DMS53 treated with DMSO at 0.1 percent for 48 hours (cell line): ENCODE results near the gene MDH2.
"Not testable (repeated sequence)": the region's sequence is repeated elsewhere in the genome, so short reads cannot be mapped to it uniquely, and the experiment has no call there.

Experiments
- DNase-seq: peaks from one replicate; lab custom pipeline; 2025; ENCODE audit not compliant: unreplicated experiment; lab: John Stamatoyannopoulos, UW

MDH2 gene

DNA sequence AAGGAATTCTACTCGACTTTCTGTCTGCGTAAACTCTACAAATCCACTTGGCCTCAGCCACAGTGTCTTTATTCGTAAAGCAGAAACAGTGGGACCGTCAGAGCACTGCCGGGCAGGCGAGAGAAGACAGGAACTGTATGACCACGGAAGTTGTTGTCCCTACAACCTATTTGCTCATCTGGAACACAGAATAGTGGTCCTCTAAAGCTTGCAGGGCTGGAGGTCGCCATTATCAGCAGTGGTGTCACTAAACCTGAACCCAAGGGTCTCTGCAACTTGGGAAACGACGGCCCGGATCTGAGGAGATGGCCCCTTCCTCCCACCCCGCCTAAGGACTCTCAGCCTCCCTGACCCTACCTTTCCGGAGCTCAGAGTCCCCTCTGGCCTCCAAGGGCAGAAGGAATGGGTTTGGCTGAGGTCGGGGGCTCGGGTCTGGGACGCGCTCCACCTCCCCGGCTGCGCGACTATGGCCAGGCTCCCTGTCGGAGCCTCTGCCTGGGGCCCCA, 548 bp upstream of the MDH2 start:
- DNase-seq: no peak

DNA sequence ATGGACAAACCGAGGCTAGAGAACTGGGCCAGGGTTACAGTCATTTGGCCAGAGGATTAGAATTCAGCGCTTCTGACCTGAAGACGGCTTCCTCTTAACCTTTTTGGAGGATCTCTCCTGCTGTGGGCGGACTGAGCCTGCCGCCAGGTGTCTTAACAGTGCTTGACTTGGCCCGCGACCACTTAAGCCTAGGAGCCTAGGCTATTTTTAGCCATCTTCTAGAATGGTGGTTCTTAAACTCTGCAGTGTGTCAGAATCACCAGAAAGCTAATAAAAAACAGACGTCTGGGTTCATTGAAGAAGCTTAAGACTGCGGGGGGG, 722 bp downstream of the MDH2 start:
- DNase-seq: no peak

DNA sequence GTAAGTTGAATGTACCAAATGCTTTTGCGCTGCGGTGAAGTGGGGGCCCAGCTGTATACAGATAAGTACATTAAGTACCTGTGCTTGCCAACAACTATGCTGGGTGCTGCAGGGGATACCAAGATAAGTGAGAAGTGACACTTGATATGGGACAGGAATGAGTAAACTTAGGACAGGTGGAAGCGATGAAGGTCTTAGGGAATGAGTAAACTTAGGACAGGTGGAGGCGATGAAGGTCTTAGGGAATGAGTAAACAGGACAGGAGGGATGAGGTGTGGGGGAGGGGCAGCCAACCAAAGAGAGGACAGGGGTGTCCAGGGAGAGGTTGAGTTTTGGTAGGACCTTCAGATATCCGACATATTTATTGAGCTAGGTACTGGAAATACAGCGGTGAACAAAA, 1.4 kb downstream of the MDH2 start:
- no peak for DNase-seq

DNA sequence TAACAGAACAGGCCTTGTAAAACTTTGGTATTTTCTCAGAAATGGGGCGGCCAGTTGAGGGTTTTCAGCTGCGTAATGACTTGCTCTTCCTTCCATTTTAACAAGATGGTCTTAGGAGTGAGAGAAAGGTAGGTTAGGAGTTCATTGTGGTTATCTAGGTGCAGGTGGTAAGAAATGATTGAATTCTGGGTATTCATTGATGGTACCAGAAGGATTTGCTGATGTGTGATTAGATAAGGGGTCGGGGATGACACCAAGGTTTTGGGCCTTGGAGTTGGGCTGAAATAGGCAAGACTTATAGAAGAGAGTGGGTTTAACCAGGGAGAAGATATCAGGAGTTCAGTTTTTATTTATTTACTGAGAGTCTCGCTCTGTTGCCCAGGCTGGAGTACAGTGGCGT, 2.6 kb downstream of the MDH2 start:
- DNase-seq: no peak

DNA sequence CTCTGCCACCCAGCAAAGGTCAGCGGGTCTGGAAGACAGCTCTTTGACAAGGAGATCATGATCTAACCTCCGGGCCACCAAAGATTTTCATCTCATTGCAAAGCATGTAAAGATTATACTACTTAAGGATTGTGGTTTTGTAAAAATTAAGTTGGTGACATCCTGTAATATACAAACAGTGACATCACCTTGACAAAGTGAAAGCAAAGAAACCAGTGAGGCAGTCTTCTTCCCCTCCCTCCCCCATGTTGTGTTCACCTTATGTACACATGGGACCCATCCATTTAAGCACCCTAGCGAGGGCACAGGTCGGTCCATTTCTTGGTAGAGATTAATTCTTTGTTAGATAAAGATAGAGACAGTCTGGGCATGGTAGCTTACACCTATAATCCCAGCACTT, 3.9 kb downstream of the MDH2 start:
- no peak for DNase-seq

DNA sequence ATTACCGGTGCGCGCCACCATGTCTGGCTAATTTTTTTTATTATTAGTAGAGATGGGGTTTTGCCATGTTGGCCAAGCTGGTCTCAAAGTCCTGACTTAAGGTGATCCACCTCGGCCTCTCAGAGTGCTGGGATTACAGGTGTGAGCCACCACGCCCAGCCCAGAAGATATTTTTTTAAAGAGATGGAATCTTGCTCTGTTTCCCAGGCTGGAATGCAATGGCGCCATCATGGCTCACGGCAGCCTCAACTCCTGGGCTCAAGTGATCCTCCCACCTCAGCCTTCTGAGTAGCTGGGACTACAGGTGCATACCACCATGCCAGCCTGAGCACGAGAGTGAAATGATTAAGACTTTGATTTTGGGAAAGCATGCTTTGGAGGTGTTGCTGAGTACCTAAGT, 4.8 kb downstream of the MDH2 start:
- DNase-seq: not testable (repeated sequence)

- no peak for DNase-seq
Observed at GRCh38 chr7:76053461-76053860, 5.6 kb downstream of the MDH2 start.

DNA sequence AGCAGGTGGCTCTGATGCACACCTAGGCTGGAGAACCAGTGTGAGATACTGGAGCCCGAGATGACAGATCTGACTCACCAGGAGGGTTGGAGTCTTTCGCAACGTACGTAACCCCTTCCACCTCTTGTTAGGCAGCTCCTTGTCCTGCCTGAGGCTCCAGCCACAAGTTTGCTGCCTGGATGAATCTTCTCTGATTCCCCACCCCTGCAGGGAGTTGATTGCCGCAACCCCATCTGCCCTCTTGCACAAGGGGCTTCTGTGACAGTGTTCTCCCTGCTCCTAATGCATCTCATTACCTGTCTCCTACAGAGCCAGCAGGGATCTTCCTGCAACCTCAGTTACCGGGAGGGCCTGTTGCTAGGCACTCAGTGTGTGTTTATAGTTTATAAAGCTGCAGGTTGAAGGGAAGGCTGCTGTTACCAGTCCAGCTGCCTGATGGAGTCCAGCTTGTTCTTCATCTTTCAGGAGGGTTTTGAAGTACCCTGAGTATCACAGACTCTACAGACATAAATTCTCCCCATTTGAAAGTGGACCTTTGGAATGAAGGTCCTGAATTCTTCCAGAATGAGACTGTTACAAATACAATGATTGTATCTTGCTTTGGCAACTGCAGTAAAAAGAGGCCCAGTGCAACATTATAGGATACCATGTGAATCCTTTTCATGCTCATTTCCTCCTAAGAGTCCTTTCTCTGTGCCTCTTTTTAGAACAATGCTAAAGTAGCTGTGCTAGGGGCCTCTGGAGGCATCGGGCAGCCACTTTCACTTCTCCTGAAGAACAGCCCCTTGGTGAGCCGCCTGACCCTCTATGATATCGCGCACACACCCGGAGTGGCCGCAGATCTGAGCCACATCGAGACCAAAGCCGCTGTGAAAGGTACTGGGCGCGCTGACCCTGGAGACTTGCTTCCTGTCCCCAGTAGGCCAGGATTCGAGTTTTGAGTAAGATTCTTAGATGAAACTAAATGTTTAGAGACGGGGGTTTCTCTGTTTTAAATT, 6.5 kb downstream of the MDH2 start:
- DNase-seq: no peak

- DNase-seq: no peak
Observed at GRCh38 chr7:76056241-76056640, 8.3 kb downstream of the MDH2 start.

DNA sequence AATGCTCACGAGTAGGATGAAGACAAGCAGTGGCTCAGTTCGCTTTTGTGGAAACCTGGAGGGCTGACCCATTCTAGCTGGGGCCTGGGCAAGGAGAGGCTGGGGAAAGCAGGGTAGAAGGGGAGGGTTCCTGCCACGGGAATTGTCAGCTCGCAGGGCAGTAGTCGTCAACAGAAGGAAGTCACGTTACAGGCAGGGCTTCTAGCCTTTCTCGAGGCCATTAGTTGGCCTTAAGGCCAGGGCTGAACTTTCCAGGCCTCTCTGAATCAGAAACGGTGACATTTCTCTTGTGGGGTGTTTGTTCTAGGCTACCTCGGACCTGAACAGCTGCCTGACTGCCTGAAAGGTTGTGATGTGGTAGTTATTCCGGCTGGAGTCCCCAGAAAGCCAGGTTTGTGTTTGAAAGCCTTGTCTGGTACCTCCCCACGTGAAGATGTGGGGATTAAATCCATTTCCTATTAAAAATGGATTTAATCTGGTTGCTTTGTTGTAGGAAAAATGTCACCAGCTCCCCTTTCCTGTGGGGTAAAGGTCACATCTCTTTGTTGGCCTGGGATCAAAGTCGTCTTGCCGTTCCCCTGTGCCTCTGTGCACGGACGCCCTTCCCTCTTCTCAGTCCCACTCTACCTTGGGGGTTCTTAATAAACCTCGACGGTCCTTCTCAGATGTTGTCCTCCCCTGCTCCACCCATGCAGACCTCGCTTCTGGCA, 9.4 kb downstream of the MDH2 start:
- DNase-seq: no peak

- no peak for DNase-seq
Observed at GRCh38 chr7:76057813-76058145, 9.9 kb downstream of the MDH2 start.

DNA sequence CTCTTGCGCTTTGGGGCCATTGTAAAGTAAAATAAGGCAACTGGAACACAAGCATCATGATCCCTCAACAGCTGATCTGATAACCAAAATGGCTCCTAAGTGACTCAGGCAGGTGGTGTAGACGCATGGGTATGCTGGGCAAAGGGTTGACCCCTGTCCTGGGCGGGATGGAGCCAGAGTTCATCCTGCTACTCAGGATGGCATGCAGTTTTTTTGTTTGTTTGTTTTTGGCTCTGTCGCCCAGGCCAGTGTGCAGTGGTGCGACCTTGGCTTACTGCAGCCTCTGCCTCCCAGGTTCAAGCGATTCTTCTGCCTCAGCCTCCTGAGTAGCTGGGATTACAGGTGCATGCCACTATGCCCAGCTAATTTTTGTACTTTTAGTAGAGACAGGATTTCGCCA, 10.8 kb downstream of the MDH2 start:
- not testable (repeated sequence) for DNase-seq

DNA sequence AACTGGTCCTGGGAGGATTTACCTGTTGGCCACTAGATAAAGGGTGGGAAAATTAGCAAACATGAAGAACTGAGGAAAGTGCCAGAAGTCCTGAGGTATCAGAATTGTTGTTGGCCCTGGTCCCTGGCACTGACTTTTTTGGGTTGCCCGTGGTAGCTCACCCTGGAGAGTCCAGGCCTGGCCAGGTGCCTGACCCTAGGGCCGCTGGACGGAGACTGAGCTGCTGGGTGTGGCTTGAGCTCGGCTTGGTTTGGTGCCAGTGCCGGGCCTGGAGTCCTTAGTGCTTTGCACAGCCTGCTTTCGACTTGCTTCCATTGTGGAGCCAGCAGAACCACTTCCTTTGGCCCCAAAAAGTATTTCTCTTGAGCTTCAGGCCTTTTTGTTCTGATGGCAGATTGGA, 12.9 kb downstream of the MDH2 start:
- no peak for DNase-seq

DNA sequence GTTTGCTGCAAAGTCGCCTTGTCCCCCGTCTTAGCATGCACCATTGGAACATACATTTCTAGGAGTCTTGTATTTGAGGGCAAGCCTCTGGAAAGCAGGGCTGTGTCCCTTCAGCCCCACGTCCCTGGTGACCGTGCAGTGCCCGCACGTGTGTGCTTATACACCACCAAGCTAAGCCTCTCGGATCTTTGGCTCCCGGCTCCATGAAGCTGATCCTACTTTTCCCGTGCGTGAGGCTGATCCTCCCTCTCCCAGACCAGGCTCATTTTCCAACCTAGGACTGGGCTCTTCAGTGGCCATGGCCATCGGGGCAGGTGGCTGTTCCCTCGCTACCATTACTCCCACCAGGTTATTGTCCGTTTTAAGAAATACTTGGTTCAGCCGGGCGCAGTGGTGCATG, 14.3 kb downstream of the MDH2 start:
- DNase-seq: no peak

- DNase-seq: no peak
Observed at GRCh38 chr7:76063114-76063513, 15.2 kb downstream of the MDH2 start.

GRCh38 chr7:76063525-76063924, 15.6 kb downstream of the MDH2 start:
- no peak for DNase-seq

DNA sequence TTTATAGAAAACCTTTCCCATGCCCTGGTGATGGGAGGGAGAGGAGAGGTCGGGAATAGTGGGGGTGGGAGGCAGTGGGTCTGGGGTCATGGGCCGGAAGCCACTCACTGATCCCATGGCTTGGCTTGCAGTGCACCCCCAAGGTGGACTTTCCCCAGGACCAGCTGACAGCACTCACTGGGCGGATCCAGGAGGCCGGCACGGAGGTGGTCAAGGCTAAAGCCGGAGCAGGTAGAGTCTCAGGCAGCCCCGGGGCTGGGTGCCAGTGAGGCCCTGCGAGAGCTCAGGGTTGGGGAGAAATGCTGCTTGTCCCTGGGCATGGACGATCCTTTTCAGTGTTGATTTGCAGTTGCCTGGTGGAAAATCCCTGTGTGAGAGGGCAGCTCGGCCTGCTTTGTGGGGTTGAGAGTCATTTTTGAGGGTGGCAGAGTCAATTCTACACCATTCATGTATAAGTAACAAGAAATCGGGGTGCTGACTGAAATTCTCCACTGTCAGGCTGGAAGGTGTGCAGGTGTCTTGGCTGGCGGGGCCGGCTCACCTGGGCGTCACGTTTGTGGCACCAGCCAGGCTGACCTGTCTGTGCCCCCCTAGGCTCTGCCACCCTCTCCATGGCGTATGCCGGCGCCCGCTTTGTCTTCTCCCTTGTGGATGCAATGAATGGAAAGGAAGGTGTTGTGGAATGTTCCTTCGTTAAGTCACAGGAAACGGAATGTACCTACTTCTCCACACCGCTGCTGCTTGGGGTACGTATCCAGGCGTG, 16.5 kb downstream of the MDH2 start:
- no peak for DNase-seq

- no peak for DNase-seq
Observed at GRCh38 chr7:76065016-76065612, 17.2 kb downstream of the MDH2 start.

- no peak for DNase-seq
Observed at GRCh38 chr7:76066716-76067503, 19.0 kb downstream of the MDH2 start.

DNA sequence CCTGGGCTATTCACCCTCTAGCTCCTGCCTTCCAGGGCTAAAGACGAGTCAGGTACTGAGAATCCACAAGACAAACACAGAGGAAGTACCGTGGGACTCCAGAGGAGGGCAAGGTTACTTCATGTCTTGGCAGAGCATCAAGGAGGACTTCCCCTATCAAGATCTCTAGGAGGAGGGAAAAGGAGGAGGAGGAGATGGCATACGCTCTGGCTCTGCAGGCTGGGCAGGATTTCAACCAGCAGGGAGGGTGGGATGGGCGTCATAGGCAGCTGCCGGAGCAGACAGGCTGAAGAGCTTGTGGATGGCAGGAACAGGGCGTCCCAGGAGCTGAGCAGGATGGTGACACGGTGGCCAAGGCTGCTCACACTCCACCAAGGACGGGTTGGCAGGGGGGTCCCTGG, 21.3 kb downstream of the MDH2 start:
- no peak for DNase-seq
